GM21367 (cell line): ENCODE results near the gene REXO4.
"Not testable (repeated sequence)": the region's sequence is repeated elsewhere in the genome, so short reads cannot be mapped to it uniquely, and the experiment has no call there.

Source experiments
- ATAC-seq: cut with Tn5 transposase; IDR thresholded peaks from one replicate; pipeline ENCODE4 v1.9.1; 2021; ENCODE audit not compliant: unreplicated experiment

The REXO4 gene

DNA sequence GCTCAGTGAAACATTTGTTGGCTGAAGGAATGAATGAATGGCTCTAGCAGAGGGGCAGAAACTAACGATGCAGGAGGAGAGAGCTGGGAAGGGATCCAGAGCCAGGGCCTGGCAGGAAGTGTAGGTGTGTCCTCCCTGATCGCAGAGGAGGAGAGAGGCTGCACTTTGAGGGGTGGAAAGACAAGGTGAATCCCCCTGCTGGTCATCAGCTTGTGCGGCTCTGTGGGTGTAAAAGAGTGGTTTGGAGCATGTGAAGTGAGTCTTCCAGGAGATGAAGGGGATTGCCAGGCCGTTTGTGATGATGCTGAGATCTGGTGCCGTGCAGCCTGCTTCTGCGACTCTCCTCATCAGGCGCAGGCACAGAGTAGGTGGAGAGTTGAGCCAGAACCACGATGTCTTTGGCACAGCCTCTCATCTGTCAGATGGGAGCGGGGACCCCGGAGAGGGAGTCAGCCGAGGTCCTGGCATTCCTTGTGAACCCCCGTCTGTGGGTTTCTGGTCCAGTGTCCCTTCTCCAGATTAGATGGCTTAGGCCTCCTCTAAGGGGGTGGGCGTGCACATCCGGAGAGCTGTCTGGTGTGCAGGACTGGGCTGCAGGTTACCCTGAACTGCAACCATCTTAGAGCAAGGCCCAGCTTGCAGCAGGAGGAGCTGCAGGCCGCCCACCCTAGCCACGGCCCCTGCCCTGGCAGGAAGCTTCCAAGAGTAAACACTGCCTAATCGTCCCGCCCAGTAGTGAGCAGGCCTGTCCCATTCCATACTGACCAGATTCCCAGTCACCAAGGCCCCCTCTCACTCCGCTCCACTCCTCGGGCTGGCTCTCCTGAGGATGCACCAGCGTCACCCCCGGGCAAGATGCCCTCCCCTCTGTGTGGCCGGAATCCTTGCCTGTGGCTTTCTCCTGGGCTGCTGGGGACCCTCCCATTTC lies 4.1 kb upstream of the REXO4 start, which contains the start of gene ADAMTS13:
Gene ADAMTS13 (plus strand): TSS at position 753 of the 928 bp plus-strand sequence. CDS start 77 bp downstream, at position 830.
- ATAC-seq = no peak

DNA sequence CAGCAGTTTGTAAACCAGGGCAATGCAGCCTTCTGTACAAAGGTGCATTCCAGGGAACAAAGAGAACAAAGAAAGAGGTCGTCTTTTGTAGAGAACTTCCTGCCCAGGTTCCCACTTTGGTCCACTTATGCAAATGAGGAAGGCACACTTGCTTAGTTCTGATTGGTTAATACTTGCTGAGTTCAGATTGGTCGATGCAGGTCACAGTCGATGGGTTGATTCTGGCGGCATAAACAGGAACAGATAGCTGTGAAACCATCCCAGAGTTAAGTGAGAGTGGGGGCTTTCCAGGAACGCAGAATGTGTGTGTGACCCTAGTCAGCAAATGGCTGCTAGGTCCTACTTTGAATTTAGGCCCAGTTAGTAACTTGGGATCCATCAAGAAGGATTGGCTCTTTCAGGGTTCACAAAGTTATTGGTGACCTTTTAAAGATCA lies 2.6 kb upstream of the REXO4 start:
- no peak for ATAC-seq

DNA sequence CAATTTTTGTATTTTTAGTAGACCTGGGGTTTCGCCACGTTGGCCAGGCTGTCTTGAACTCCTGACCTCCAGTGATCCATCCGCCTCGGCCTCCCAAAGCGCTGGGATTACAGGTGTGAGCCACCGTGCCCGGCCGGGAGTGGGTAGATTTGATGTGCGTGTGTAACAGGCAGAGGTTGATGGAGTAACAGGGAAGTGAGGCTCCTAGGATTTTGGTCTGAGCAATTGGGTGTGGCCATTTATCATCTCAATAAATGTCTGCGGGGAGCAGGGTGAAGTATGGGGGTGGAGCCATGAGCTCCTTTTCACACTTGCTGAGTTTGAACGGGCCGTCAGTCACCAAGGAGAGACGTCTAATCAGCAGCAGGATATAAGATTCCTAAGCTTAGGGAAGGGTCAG lies 1.2 kb upstream of the REXO4 start:
- no peak for ATAC-seq

DNA sequence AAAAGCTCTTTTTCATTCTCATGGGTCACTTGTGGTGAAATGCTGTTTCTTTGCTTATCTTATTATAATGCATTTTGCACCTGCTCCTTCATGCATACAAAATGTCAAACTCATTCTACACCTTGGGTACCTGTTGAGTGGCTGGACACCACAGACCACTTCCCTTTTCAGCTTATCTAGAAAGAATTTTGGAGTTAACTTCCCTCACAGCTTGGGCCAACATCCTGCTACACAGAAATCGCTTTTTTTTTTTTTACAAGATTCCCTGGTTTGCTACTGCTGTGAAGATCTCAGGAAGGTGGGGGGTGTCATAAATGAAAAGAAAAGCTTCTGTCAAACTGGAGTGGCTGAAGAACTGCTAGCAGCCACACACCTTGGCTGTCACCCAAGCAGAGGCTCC lies 2.6 kb downstream of the REXO4 start:
- no peak for ATAC-seq

DNA sequence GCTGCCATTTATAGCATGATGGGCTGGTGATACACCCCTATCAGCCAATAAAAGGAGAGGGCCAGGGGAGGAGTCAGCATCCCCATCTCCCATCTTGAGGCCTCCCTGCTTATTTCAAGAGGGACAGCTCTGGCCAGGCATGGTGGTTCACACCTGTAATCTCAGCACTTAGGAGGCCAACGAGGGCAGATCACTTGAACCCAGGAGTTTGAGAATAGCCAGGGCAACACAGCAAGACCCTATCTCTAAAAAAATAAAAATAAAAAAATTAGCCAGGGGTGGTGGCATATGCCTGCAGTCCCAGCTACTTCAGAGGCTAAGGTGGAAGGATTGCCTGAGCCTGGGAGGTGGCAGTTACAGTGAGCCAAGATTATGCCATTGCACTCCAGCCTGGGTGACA lies 9.8 kb downstream of the REXO4 start:
- ATAC-seq = no peak

DNA sequence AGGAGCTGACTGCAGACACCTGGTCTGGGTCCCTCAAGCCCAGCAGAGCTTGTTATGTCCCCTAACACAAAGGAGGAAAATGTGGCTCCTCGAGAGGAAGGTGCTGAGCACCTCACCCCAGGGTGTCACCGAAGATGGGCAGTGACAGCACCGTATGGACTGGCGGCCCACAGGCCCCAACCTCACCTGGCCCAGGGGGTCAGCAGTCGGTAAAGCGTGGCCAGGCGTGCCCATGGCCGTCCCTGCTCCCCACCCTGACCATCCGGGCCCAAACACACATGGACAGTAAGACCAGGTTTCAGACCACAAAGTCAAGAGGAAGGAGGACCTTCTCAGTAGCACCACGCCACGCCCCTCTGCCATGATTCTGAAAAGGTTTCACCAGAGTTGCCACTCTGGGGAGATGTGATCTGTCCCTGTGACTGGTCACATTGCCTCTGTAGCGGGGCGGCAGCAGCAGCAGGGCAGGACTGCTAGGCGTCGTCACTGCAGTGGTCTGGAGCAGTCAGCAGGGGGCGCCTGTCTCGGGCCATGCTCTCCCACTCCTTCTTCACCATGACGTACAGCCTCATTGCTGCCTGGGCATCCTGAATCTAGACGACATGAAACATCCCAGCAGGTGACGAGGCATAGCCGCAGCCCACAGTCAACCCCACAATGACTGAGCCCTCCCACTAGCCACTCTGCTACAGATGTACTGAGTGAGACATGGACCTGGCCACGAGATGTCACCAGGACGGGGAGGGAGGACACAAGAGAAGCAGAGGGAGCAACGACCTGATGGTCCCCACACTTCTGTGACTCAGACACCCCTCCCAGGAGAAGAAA lies 11.1 kb downstream of the REXO4 start:
- ATAC-seq = no peak

DNA sequence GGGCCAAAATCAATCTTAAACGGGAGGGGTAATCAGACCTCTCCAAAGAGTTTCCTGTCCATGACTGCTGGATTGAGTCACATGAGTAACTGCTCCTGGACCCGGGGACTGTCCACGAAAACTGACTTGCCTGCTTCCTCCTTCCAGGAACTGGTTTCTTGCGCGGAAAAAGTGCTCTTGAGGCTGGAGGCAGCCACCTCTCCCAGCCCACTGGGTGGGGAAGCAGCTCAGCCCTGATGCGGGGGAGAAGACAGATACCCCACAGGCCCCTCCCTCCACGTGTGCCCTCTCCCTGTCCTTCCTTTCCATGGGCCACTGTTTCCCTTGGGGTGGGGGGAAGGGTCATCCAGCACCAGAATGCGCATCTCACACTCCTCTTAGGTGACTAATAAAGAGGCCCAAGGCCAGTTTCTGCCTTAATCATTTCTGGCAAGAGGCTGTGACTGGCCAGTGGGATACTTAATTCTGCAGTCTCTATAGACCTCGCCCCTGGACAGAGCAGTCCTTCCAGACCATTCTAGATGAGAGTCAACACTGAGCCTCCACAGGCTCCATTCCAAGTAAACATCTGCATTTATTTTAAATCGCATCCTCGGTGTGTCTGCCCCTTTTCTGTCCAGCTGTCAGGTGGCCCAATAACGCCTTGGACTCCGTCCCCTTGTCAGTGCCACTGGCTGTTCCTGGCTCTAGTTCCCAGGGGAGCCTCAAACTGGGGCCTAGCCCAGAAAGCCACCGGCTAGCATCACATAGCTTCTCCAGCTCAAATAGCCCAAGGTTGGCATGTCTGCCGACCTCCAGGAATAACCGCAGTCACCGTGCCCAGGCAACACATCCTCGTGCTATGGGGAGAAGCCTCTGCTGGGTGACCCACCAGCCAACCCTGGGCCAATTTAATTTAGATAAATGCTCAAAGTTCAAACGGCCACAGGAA lies 12.0 kb downstream of the REXO4 start:
- ATAC-seq = no peak

DNA sequence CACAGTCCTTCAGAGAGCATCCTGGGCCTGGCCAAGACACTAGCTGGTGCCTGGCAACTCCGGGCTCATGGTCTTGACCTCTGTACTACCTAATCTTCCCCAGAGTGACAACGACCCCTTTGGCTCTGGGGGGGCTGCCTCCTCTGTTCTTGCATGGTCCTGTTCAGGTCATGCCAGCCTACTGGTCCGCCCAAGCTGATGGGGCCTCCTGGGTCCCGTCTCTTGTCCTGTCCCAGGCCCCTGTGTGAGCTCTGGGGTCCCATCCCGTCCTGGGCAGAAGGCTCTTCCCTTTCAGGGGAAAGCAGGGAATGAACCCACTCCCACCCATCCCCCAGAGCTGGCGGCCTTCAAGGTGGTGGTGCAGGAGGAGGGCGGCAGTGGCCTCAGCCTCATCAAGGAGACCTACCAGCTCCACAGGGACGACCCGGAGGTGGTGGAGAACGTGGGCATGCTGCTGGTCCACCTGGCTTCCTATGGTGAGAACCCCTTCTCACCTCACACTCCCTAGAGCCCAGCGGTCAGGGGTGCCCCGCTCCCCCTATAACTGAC lies 13.3 kb downstream of the REXO4 start:
- ATAC-seq = no peak

DNA sequence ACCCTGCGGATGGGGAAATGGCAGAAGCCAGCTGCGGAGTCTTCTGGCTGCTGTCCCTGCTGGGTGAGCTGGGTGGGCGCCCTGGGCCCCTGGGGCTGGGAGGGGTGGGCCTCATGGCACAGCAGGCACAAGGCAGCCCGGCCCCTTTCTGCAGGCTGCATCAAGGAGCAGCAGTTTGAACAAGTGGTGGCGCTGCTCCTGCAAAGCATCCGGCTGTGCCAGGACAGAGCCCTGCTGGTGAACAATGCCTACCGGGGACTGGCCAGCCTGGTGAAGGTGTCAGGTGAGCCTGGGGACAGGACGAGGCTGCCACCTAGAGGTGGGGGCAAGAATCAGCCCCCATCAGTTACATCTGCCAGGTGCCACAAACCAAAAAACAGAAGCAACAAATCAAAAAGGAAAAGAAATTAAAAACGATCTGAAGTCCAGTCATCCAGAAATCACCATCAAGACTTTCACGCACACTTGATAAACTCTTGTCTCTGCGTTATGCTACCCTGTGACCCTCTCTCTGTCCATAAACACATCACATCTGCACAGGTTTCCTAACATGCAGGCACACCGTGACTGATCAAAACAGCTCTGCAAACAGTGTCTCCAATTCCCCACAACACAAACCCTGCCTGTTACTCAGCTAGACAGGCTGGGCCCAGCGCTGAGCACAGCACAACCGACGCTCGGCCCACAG lies 13.9 kb downstream of the REXO4 start:
- no peak for ATAC-seq

DNA sequence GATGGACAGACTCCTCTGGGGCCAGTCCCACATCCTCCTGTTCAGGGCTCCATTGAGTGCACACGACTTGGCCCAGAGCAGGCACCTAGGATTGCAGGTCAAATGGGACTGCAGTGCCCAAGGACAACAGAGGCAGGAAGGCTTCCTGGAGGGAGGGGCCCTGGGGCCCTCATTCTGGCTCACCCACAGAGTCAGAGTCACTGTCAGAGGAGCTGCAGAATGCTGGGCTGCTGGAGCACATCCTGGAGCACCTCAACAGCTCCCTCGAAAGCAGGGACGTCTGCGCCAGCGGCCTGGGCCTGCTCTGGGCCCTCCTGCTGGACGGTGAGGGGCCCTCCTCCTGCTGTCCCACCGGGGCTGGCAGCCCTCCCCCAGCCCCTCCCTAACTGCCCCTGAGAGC lies 15.1 kb downstream of the REXO4 start:
- no peak for ATAC-seq

DNA sequence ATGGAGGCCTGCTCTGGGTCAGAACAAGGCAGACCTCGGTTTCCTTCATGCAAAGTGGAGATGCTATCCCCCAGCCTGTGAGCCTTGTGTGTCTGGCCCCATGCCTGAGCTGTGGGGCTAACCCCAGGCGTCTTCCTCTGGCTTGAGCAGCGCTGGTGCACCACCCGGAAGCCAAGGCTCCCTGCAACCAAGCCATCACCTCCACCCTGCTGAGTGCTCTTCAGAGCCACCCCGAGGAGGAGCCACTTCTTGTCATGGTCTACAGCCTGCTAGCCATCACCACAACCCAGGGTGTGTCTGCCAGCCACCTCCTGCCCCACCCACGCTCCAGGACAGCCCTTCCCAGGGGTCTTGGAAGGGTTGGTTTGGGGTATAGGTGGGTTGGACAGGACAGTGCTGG lies 16.2 kb downstream of the REXO4 start:
- ATAC-seq = no peak

DNA sequence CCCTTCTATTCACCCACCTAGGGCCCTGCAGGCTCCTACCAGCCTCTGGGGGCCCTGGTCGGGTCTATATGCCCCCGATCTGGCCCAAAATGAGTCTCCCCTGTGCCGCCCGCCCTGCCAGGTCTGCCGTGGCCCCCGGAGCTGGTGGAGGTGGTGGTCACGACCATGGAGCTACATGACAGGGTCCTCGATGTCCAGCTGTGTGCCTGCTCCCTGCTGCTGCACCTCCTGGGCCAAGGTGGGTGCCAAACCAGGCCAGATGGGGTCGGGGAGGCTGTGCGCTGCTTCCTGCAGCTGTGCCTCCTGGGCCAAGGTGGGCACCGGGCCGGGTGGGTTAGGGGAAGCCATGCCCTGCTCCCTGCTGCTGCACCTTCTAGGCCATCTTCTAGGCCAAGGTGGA lies 17.5 kb downstream of the REXO4 start:
- ATAC-seq = no peak

DNA sequence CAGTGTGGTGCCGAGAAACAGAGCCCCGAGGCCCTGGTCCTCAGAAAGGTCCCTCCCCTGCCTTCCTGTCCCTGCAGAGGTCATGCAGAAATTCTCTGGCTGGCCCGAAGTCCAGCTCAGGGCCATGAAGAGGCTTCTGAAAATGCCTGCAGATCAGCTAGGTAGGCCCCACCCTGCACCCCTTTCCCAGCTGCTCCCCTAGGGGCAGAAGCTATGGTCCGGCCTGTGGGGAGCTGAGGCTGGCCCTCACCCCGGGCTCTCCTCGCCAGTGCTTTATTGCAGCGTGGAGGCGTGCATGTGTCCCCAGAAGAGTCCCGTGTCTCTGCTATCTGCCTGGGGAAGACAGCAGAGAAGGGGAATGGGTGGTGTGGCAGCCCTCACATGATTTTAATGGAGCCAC lies 19.9 kb downstream of the REXO4 start:
- no peak for ATAC-seq

DNA sequence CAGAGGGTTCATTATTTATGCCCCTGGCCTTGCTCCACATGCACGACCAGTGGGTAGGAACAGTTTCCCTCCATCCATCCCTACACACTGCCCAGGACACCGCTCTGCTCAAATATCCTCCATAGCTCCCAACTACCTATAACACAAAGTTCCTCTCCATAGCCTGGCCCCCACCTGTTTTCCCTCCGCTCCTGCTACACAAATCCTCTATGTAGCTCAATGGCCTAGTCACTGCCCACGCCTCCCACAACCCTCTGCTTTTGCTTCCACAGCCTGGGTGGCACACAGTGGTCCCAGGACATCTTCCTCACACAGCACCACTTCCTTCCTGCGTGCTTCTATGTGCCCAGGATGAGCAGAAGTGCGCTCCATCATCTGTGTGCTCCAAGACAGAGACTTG lies 20.4 kb downstream of the REXO4 start:
- ATAC-seq = no peak

DNA sequence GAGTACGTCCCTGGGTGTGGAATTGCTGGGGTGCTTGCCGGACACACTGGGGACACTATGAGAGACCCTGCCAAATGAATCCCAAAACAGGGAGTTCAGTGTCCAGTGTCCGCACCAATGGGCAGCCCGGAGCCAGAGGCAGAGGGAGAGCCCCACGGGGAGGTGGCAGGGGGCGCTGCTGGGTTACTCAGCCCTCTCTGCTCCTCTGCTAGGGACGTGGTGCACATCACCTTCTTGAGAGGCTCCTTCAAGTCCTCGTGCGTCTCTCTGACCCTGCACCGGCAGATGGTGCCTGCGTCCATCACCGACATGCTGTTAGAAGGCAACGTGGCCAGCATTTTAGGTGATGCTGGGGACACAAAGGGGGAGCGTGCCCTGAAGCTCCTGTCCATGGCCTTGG lies 20.9 kb downstream of the REXO4 start:
- ATAC-seq = no peak

DNA sequence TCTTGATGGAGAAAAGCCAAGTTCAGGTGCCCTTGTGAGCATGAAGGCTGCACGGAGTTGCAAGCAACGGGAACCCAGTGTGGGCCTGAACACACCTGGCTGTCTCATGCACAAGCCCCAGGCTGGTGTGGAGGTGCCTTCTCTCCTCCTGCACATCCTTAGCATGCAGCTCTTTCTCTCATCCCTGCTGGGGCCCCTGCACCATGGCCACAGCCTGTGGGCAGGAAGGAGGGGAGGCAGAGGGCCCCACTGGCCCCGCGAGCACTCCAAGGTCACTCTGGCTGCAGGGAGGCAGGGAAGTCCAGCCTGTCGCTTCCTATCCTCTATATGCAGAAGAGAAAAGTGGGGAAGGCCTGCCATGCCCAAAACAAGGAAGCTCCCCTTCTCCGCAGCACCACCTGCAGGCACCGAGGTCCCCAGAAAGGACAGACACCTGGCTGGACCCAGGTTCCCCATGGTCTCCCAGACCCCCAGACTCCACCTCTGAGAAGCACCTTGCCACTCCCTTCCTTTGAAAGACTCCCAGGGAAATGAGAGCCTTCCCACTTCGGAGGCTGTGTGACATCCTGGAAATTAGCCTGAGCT lies 23.0 kb downstream of the REXO4 start:
- no peak for ATAC-seq

DNA sequence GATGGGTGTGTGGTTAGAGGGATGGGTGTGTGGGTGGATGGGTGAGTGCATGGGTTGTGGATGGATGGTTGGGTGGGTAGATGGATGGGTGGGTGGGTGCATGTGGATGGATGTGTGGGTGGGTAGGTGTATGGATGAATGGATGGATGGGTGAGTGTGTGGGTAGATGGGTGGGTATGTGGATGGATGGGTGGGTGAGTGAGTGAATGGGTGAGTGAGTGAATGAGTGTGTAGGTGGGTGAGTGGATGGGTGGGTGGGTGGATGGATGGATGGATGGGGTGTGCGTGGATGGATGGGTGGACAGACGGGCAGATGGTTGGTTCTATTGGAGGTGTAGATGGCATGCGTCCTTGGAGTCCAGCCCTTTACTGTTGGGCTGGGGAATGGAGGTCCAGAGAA lies 24.4 kb downstream of the REXO4 start:
- ATAC-seq = no peak

DNA sequence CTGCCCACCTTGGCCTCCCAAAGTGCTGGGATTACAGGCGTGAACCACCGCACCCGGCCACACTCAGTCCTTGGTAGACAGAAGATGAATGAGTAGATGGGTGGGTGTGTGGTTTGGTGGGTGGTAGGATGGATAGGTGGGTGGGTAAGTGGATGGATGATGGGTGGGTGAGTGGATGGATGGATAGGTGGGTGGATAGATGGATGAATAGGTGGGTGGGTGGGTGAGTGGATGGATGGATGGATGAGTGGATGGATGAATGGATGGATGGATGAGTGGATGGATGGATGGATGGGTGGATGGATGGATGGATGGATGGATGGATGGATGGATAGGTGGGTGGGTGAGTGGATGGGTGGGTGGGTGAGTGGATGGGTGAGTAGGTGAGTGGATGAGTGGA lies 25.5 kb downstream of the REXO4 start:
- ATAC-seq = not testable (repeated sequence)

DNA sequence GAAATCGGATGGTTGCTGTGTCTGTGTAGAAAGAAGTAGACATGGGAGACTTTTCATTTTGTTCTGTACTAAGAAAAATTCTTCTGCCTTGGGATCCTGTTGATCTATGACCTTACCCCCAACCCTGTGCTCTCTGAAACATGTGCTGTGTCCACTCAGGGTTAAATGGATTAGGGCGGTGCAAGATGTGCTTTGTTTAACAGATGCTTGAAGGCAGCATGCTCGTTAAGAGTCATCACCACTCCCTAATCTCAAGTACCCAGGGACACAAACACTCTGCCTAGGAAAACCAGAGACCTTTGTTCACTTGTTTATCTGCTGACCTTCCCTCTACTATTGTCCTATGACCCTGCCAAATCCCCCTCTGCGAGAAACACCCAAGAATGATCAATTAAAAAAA lies 26.4 kb downstream of the REXO4 start:
- ATAC-seq = not testable (repeated sequence)

DNA sequence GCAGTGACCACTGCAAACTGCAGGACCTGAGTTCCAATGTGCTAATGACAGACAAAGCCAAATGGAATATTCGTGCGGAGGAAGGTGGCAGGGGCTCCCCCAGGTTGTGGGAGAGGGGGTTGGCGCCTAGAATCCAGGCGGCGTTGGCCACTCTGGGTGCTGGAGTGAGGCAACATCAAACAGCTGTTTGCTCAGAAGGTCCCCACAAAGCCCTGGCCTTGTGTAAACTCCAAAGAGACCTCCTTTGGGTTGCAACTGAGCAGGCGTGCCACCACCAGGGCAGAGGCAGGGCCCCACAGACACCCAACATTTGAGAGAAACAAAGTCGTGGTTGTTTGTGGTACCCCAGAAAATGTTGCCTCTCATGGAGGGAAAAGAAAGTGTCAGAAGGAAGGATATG lies 27.1 kb downstream of the REXO4 start:
- no peak for ATAC-seq
